ENCODE results near the gene TXNRD3.

The TXNRD3 gene

DNA sequence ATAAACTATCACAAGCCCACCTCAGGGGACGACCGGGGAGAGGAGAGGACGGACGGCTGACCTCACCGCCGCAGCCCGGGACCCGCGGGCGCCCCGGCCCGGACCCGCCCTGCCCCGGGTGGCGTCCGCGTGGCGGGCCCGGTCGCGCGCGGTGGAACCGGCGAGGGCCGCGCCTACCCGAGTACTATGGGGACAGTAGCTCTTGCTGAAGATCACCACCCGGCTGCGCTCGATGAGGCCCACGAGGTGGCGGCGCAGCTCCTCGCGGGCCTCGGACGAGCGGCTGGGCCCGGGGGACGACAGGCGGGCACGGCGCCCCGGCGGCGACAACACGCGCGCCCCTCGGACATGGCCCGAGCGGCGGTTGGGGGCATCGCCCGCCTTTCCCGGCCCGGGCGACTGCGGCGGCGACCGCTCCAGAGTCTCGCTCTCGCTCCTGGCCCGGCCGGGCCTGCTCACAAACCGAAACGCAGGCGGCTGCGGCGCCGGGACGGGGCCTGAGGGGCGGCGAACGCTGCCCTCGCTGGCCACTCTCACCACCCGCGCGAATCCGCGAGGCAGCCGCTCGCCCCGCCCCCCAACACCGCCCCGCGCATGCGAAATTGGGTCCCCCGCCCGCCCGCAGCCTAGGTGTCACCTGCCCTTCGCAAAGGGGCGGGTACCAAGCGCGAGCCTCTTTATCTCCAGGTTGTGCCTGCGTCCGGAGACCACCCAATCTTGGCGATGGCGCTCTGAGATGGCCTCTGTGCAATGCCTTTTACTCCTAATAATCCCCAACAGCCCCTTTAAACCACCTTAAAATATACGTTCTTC, at the start of gene TXNRD3:
TSS of gene TXNRD3 (minus strand) at position 554 of the 813 bp plus-strand sequence.
- peak in 50 of 56 donors; percentile 24 to 82 (median 52) for DNase-seq

DNA sequence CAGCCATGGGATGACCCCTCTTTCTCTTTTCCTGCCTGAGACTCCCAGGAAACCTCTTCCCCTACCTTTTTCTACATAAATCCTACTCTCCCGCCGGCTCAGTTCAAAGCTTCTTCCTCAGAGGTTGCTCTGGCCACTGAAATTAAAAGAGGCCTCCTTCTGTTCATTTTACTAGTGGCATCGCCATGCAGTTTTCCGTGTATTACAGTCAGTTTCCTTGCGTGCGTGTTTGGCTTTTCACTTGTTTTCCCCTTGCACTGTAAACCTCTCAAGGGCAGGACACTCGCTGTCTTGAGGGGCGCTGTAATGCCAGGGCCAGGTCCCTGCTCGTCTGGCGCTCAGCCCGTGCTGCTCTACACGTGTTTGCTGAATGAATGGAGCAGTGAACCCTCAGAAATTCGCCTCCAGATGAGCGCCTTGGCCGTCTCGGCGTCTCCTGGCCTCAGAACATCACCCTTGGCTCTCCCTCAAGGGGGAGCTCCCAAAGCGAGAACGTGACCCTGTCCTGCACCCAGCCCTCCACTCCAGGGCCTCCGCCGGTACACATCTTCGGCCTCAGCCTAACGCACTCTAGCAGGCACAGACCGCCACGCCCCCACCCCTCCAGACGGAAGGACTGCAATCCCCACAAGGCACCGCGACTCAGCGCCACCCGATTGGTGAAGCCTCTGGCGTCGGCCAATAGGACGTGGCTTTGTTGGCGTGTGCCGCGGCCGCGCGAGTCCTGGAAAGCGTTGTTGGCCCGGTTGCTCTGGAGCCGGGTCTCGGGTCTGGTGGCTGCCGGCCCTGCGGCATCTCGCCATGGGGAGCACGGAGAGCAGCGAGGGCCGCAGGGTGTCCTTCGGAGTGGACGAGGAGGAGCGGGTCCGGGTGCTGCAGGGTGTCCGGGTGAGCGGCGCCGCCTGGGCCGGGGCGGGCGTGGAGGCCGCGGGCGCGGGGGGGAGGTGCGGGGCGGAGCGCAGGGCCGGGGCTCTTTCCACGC, 48.9 kb upstream of the TXNRD3 start, which contains the start of gene CHCHD6:
TSS of gene CHCHD6 (plus strand) at position 729 of the 982 bp plus-strand sequence. CDS start at position 802, 73 bp downstream.
- DNase-seq, result peak; percentile 59 to 95 (median 90)

DNA sequence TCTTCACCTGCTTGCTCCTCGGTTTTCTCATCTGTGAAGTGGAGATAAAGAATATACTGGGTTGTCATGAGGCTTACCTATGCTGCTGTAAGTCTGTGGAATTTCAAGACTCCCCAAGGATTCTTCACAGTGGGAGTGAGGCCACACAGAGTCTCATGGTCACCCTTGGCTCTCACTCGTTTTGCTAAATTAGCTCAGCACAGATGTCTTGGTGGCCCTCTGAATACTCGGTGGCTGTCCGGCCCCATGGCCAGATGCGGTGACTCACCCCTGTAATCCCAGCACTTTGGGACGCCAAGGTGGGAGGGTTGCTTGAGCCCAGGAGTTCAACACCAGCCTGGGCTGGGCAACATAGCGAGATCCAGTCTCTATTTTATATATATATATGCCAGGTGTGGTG, 44.1 kb upstream of the TXNRD3 start:
- no peak for DNase-seq

DNA sequence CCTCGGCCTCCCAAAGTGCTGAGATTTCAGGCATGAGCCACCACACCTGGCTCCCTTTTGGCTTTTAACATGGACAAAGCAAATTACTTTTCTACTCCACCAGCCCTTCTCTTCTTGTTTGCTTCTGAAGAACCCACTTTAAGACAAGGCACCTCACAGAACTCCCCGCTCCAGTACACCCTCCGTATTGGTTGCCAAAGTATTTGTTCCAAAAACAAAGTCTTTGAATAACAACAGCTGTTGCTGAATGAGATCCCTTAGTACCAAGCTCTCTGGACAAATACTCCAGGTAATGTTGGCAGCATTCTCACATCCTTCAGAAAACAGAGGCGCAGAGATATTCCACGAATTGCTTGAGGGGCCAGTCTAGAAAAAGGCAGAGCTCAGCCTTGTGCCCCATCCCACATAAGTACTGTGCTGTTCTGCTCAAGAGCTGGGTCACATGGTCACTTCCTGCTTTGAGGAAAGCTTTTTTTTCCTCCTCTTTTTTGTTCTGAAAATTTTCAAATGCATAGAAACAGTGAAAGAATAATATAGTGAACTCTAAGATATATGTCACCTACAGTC, 41.9 kb upstream of the TXNRD3 start:
- no peak for DNase-seq

DNA sequence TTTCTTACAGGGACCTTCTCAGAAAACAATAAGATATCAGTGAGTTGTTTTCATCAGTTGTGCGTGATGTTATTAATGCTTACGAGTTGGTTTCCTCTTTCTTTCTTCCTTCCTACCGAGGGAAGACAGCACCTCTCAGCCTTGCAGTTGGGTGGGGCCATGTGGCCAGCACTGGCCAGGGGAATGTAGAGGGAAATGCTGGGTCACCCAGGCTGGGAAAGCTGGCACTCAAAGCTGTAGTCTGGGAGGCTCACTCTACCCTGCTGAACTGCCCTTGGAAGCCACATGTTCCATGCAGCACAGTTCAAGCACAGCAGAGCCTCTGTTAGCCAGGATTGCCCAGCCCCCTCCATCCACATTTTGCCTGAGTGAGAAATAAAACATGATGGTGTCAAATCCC, 39.0 kb upstream of the TXNRD3 start:
- no peak for DNase-seq

DNA sequence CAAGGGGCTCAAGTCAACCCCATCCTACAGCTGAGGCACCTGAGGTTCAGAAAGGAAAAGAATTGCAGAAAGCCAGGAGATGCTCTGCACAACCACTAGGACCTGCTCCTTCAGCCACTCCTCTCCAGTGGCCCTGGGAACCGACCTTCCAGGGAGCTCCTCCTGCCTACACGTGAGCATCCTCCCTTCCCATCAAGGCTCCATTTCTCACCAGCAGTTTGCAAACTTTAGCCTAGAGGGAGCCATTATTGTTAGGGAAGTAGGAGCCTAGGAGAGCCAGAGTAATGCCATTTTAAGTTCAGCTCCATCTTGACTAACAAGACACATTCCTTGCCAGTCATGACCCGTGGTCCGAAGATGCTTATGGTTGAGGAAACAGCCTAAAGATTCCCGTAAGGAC, 37.9 kb upstream of the TXNRD3 start:
- DNase-seq, result no peak

DNA sequence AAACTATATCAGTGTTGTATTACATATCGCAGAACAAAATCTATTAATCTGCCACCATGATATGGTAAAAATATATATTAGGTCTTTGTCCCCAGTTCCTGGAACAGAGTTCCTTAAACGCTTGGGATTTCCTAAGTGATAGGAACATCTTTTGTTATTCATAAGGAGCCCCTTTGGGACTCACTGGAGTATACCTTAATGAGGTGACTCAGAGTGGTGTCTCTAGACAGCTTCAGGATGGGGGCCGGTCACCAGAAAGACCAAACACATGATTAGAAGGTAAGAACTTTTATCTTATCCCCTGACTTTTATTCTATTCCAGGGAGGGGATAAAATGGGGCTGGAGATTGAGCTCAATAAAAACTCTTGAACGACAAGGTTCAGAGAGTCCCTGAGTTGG, 36.8 kb upstream of the TXNRD3 start:
- no peak for DNase-seq

DNA sequence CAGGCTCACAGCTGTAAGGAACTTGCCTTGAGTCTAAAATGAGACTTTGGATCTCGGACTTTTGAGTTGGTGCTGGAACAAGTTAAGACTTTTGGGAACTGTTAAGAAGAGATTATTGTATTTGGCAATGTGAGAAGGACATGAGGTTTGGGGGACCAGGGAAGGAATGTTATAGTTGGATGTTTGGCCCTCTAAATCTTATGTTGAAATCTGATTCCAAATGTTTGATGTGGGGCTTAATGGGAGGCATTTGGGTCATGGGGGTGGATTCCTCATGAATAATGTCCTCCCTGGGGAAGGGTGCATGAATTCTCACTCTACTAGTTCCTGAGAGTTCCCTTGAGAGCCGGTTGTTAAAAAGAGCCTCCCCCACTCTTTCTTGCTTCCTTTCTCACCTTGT, 30.6 kb upstream of the TXNRD3 start:
- no peak for DNase-seq

DNA sequence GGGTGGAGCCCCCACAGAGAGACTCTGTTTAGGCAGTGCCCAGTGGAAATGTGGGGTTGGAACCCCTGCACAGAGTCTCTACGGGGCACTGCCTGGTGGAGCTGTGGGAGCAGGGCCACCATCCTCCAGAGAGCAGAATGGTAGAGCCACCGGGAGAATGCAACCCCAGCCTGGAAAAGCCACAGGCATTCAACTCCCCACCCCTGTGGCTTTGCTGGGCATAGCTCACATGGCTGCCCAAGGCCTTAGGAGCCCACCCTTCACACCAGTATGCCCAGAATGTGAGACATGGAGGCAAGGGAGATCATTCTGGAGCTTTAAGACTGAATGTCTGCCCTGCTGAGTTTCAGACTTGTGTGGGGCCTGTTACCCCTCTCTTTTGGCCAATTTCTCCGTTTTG, 30.1 kb upstream of the TXNRD3 start:
- DNase-seq, result no peak

DNA sequence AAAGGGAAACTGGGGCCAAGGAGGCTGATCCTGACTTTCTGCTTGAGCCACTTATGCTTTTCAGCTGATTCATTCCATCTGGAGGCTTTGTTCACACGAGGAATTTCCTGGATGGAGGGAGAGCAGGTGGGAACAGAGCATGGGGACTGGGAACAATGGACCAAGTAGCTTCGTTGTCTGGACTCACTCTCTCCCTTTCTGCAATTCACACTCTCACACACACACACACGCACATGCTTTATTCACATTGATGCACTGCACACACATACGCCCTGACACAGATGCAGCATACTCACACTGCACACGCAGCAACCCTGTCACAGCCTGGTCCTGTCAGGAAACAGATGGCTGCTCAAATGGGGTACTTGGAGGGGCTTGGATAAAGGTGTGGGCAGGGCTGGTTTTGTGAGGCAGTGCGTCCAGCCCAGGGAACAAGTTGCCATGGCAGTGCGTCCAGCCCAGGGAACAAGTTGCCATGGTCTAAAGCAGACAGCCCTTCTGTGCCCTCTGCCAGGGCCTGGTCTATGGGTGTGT, 29.4 kb upstream of the TXNRD3 start:
- DNase-seq, result no peak

DNA sequence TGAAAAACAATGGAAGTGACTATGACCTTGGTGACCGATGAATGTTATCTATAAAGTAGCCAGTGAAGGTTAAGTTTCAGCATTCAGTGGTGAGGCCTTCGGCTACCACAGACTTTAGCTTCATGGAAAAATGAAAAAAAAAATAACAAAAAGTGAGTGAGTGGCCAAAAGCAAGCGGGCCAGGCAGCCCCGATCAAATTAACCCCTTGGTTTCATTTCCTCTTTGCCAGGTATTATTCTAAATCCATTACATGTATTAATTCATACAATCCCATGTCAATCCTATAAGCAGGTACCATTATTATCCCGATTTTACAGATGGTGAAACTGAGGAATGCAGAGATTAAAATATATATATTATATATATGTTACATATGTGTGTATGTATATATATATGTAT, 28.1 kb upstream of the TXNRD3 start:
- no peak for DNase-seq

DNA sequence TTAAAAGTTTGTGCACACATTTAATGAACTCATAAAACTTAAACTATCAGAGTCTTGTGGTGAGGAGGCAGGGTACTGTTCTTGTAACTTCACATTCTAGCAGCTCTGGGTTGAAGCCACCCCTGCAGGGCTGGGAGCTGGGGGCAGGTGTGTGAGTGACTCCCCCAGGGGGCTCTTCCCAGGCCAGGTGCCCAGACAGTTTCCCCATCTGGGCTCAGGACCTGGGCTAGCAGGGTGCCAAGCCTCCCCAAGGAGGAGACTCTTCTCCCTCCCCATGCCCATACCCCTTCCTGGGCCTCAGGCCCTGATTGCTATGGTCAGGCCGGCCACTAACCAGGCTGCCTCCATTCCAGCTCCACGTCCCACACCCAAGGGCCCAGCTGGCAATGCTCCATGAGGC, 27.1 kb upstream of the TXNRD3 start:
- DNase-seq, result no peak

DNA sequence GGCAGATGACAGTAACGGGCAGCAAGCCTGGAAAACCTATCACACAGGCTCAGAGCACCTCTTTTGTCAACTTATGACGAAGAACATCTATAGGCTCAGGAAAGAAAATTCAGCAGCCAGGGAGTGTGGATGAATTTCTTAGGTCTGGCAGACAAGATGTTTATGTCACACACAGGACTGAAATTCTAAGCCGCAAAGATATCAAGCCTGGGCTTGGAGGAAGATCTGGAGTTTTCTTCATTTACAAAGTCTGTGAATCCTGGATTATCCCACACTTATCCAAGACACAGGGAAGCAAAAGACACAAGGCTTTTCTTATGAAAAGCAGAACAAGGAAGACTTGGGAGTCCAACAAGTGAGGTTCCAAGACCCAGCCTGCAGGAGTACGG, 25.7 kb upstream of the TXNRD3 start:
- DNase-seq, result no peak

DNA sequence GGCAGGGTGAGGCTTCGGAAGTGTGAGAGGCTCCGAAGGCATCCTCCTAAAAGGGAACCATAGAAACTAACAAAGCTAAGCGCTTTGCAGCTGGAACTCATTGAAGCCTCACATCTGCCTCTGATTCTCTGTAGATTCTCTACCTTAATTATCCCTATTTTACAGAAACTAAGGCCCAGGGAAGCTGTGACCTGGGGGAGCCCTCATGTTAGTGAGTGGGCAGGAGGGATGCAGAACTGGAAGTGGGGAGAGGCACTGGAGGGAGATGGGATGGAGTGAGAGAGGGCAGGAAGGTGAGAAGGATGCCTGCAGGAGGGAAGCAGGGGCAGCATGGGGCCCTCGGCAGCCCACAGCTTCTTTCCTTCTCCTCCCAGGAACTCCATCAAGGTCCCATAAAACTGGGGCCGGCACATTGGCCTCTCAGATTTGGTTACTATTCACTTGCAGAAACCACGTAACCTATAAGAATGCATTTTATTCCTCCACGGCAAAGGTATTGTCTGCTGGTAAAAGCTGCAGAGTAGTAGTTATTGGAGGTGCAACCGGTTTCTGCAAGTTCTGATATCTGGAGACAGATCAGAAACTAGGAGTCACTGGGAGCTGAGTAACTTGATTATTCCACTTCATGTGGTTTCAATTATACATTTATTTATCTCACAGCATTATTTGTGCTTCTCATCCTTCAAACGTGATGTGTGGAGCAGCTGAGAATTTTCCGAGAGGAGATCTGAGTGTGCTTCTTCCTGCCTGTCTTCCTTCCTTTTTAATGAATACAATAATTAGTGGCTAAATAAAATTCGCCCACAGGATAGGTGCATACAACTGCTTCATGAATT, 25.1 kb upstream of the TXNRD3 start:
- no peak for DNase-seq

DNA sequence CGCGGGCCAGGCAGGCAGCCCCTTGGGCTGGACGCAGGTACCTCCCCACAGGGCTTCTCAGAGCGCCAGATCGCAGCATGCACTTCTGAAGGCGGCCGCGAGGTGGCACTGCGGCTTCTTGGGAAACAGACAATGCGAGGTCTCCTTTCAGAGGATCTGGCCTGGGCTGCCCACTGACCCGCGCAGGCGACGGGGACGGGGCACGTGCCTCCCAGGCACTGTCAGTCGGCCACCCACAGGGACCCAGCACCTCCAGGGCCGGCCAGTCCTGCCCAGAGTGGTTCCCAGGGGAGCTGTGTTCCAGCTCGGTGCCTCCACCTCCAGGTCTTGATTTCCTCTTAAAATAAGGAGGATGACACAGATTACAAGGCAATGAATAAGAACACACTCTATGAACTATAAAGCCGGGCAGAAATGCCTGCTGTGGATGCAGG, 24.4 kb upstream of the TXNRD3 start:
- peak in 52 of 56 donors; percentile 10 to 89 (median 60) for DNase-seq

DNA sequence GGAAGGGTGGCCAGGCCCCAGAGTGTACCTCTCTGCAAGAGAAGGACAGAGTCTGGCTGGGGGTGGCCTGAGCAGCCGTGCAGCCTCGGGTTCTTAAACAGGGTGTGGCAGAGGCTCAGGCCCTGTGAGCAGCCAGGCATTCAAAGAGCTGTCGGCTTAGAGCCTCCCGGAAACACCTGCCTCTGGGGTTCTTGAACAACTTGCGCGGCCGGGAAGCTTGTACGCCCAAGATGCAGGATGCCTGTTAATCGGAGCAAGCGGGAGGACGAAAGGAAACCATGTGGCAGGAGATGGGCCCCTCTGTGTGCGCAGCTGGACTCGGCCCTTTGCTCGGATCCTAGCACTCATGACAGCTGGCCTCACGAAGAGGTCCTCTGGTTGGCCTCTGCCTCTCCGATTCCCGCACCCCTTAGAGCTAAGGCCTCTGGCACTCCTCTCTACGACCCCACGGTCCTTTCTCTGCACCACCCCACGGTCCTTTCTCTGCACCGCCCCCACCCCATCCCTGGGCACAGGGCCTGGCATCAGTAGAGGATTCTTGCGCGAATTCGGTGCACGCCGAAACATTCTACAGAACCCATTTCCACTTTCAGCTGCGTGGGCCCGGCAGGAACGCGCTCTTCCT, 23.9 kb upstream of the TXNRD3 start:
- DNase-seq, result no peak

DNA sequence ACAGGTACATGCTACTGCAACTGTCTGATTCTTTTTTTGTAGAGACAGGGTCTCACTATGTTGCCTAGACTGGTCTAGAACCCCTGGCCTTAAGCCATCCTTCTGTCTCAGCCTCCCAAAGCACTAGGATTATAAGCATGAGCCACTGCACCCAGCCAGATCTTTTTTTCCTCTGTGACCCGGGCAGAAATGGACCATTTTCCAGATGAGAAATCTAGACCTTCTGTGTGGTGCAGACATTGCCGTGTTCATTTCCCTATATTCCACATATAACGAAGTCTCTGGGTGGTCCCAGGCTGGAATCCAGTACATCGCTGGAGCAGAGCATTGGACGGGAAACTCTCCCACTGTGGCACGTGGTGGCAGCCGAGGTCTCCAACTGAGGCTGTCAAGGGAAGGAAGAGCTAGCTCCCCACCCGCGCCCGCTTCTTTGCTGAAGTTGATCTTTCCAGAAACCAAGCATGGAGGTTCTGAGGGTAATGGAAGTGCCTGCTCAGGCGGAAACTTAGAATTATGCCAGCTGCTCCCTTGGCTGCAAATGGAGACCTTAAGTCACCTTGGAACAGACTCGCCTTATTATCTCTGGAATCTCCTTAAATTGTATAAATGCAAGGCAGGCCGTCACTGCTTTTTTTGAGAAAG, 23.1 kb upstream of the TXNRD3 start:
- no peak for DNase-seq

DNA sequence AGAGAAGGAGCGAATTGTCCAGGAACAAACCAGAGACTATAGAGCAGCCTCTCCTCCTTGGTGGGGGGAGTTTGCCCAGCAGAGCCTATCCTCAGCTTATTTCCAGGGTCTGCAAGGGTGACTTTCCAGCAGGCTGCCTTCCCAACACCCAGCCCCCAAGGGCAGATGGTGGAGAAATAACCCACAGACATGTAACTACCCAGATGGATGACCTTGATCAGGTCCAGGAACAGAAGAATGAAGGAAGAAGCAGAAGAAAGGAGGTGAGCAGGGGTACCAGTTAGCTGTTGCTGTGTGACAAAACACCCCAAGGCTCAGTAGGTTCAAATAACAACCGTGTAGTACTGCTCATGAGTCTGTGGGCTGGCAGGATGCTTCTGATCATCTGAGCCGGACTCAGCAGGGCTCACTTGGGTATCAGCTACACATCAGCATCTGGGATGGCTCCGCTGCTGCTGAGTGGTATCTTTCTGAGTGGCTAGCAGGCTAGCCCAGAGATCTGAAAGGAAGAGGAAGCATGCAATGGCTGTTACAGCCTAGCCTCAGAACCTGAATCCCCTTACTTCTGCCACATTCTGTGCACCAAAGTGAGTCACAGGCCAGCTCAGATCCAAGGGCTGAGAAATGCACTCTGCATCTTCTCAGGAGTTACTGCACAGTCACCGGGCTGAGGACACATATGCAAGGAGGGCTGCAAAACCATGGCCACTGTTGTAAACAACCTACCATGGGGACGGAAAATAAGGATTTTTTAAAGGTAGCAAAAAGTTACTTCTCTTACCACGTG, 22.2 kb upstream of the TXNRD3 start:
- no peak for DNase-seq

DNA sequence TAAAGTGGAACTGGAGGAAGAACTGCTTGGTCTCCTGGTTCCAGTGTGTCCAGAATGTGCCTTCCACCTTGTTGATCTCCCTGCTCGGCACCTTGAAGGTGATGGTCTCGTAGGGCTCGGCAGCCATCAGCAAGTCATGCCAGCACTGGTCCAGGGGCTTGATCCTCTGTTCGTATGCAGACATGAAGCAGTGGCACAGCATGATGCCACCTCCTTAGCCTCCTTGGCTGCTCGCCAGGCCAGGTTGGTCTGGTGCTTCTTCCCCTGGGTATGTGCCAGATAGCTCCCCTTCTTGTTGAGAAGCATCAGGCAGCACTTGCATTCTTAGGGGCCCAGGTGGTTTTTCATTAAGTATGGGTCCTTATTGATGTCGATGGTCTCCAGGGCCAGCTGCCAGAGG, 17.8 kb upstream of the TXNRD3 start:
- DNase-seq, result no peak

Measured in amygdala (tissue), 56 donors.